ENCODE data around the gene DAB2IP.

The DAB2IP gene

GRCh38 chr9:121824651-121825030 is 173.2 kb downstream of the DAB2IP start:
- H3K9ac ChIP-seq (ENCODE audit: low read length), result peak overlapping the region; percentile 20; the same call in 1 of the 2 replicates
- peak overlapping the region; percentile 80 for H2AFZ ChIP-seq (ENCODE audit: low read length)
- no peaks in the 10 kb centered on the region for H3K9me3 ChIP-seq (ENCODE audit: low read length)
- H3K27me3 ChIP-seq (ENCODE audit: insufficient read depth, low read length), result no peaks in the 10 kb centered on the region
- no peaks in the 10 kb centered on the region for H3K9me2 ChIP-seq (ENCODE audit: low read depth, low read length)
- H3K36me3 ChIP-seq (ENCODE audit: insufficient read depth, low read length), result no peaks in the 10 kb centered on the region
- no peak overlapping the region for H3K4me3 ChIP-seq (ENCODE audit: low read depth, low read length, poor library complexity, severe bottlenecking)
- H3F3A ChIP-seq (ENCODE audit: insufficient read depth, low read length), result no peaks in the 10 kb centered on the region
- H3K27ac ChIP-seq (ENCODE audit: low read depth, low read length, poor library complexity, severe bottlenecking), result peak overlapping the region; percentile 67
- TF ChIP-seq EZH2 (IDR thresholded peaks at IDR 0.05; ENCODE audit: borderline replicate concordance, low read length) (no peak), CTCF (IDR thresholded peaks at IDR 0.05; ENCODE audit: low read length) (peak; percentile 42; the same call in 1 of the 2 replicates)
- H3K79me2 ChIP-seq (ENCODE audit: insufficient read depth, low read length), result no peaks in the 10 kb centered on the region
- H4K20me1 ChIP-seq (ENCODE audit: insufficient read depth, low read length), result no peaks in the 10 kb centered on the region
- H3K4me1 ChIP-seq (ENCODE audit: insufficient read depth, low read length, severe bottlenecking), result peaks cover 67% of the 10 kb centered on the region
- H3K4me2 ChIP-seq (ENCODE audit: low read length), result no peak overlapping the region

- TF ChIP-seq EZH2 (IDR thresholded peaks at IDR 0.05; ENCODE audit: borderline replicate concordance, low read length) (no peak), CTCF (IDR thresholded peaks at IDR 0.05; ENCODE audit: low read length) (peak; percentile 3; the same call in 1 of the 2 replicates)
- H3K27me3 ChIP-seq (ENCODE audit: insufficient read depth, low read length), result no peaks in the 10 kb centered on the region
- no peak overlapping the region for H3K4me2 ChIP-seq (ENCODE audit: low read length)
- H2AFZ ChIP-seq (ENCODE audit: low read length), result 0 out of 2 replicates have a peak overlapping the region, but pooled peaks have one; percentile 80
- H3K4me1 ChIP-seq (ENCODE audit: insufficient read depth, low read length, severe bottlenecking), result peaks cover 67% of the 10 kb centered on the region
- H3K36me3 ChIP-seq (ENCODE audit: insufficient read depth, low read length), result no peaks in the 10 kb centered on the region
- H3K4me3 ChIP-seq (ENCODE audit: low read depth, low read length, poor library complexity, severe bottlenecking), result no peak overlapping the region
- H3K9me3 ChIP-seq (ENCODE audit: low read length), result no peaks in the 10 kb centered on the region
- no peaks in the 10 kb centered on the region for H3K9me2 ChIP-seq (ENCODE audit: low read depth, low read length)
- H4K20me1 ChIP-seq (ENCODE audit: insufficient read depth, low read length), result no peaks in the 10 kb centered on the region
- peak overlapping the region; percentile 20; the same call in 1 of the 2 replicates for H3K9ac ChIP-seq (ENCODE audit: low read length)
- no peaks in the 10 kb centered on the region for H3F3A ChIP-seq (ENCODE audit: insufficient read depth, low read length)
- H3K79me2 ChIP-seq (ENCODE audit: insufficient read depth, low read length), result no peaks in the 10 kb centered on the region
- peak overlapping the region; percentile 67 for H3K27ac ChIP-seq (ENCODE audit: low read depth, low read length, poor library complexity, severe bottlenecking)
Observed at GRCh38 chr9:121825031-121825691, 173.7 kb downstream of the DAB2IP start.

- Histone ChIP-seq H3K9me3 (ENCODE audit: low read length) (no peaks in the 10 kb centered on the region), H3K4me2 (ENCODE audit: low read length) (no peak overlapping the region; the same call in 1 of the 2 replicates), H3K36me3 (ENCODE audit: insufficient read depth, low read length) (no peaks in the 10 kb centered on the region), H3K27me3 (ENCODE audit: insufficient read depth, low read length) (no peaks in the 10 kb centered on the region), H3K9ac (ENCODE audit: low read length) (no peak overlapping the region; the same call in 1 of the 2 replicates), H3K79me2 (ENCODE audit: insufficient read depth, low read length) (no peaks in the 10 kb centered on the region), H3K9me2 (ENCODE audit: low read depth, low read length) (no peaks in the 10 kb centered on the region), H4K20me1 (ENCODE audit: insufficient read depth, low read length) (no peaks in the 10 kb centered on the region), H2AFZ (ENCODE audit: low read length) (0 out of 2 replicates have a peak overlapping the region, but pooled peaks have one; percentile 14), H3K27ac (ENCODE audit: low read depth, low read length, poor library complexity, severe bottlenecking) (peak overlapping the region; percentile 18), H3F3A (ENCODE audit: insufficient read depth, low read length) (no peaks in the 10 kb centered on the region), H3K4me3 (ENCODE audit: low read depth, low read length, poor library complexity, severe bottlenecking) (no peak overlapping the region), H3K4me1 (ENCODE audit: insufficient read depth, low read length, severe bottlenecking) (peaks cover 53% of the 10 kb centered on the region)
- TF ChIP-seq EZH2 (IDR thresholded peaks at IDR 0.05; ENCODE audit: borderline replicate concordance, low read length) (no peak), CTCF (IDR thresholded peaks at IDR 0.05; ENCODE audit: low read length) (no peak)
Observed at GRCh38 chr9:121826711-121827110, 175.3 kb downstream of the DAB2IP start.

All from OCI-LY1 (cell line).